Measurements from ENCODE around the gene FADS1. TPM values are rescaled to one million over a fixed set of nuclear protein-coding genes. Genes with fewer than 3 reads are reported as not detected.

The FADS1 gene
- total and polyA plus RNA-seq, 2 of the 8 experiments (the other 6 are each of a cell fraction or from before 2014, with no cell fraction given): 115 to 141 TPM

- H3K4me3 ChIP-seq (ENCODE audit: extremely low read depth in 1 of 4, insufficient read depth in 2 of 4, low read depth in 3 of 4, low read length in 4 of 4): no peak overlapping the region
- H3K56ac ChIP-seq (replicated peaks; ENCODE audit: insufficient read length, low read depth, low read length): no peak overlapping the region
- H3K9ac ChIP-seq (replicated peaks in 1 of 4; ENCODE audit: extremely low read depth in 1 of 4, low read depth in 3 of 4, low read length in 3 of 4): no peak overlapping the region
- H2BK15ac ChIP-seq (ENCODE audit: low read length): no peak overlapping the region
- no peaks in the 10 kb centered on the region; a peak in 1 of 7 replicates for H3K27me3 ChIP-seq (replicated peaks in 1 of 4; ENCODE audit: control insufficient read depth in 3 of 4, extremely low read depth in 1 of 4, insufficient read depth in 3 of 4, low read length in 3 of 4)
- no peak overlapping the region for H4K91ac ChIP-seq (replicated peaks; ENCODE audit: insufficient read length, low read length)
- H3K79me2 ChIP-seq (ENCODE audit: control insufficient read depth in 1 of 2, insufficient read depth in 2 of 2, low read length in 2 of 2): peaks cover 0 to 31% of the 10 kb centered on the region in 2 experiments; a peak in 2 of 4 replicates
- no peak overlapping the region for H3K18ac ChIP-seq (ENCODE audit: extremely low read depth, low read length)
- H2BK20ac ChIP-seq (ENCODE audit: low read length): no peak overlapping the region
- POLR2A ChIA-PET (ENCODE audit: partially characterized antibody): interaction anchor here (2.0 to 3.0 kb wide), 2 partner anchors 11 to 47 kb away, joined by 5 to 16 read pairs; partner anchors contain the start of genes FADS2, FEN1 and TMEM258
- no peak overlapping the region for H4K8ac ChIP-seq (ENCODE audit: extremely low read depth, insufficient read depth, low read length)
- H3K36me3 ChIP-seq (ENCODE audit: control insufficient read depth in 2 of 4, insufficient read depth in 4 of 4, low read length in 3 of 4): peaks cover 32 to 74% (median 55%) of the 10 kb centered on the region in 4 experiments
- H3K14ac ChIP-seq (ENCODE audit: insufficient read length): no peak overlapping the region
- H3K4me2 ChIP-seq (ENCODE audit: insufficient read depth in 1 of 2, low read depth in 2 of 2, low read length in 2 of 2): no peak overlapping the region
- no peak overlapping the region for H2AK5ac ChIP-seq (ENCODE audit: low read depth, low read length)
- H2BK5ac ChIP-seq (ENCODE audit: low read depth, low read length): no peak overlapping the region
- no peaks in the 10 kb centered on the region for H3K9me3 ChIP-seq (ENCODE audit: insufficient read depth in 2 of 2, low read depth in 1 of 2, low read length in 1 of 2)
- H3K27ac ChIP-seq (ENCODE audit: low read depth, low read length): no peak overlapping the region
- no peak for TF ChIP-seq HDAC2 (IDR thresholded peaks at IDR 0.05; ENCODE audit: borderline replicate concordance in 1 of 2, low read depth in 2 of 2, low read length in 2 of 2)
- TF ChIP-seq RNF2 (IDR thresholded peaks at IDR 0.05; ENCODE audit: borderline replicate concordance, low read depth, low read length, missing control alignments, poor library complexity, severe bottlenecking): no peak
- no peak overlapping the region for H2AFZ ChIP-seq (ENCODE audit: low read length)
- peaks cover 10% of the 10 kb centered on the region; the same call in 1 of the 2 replicates for H3K79me1 ChIP-seq (ENCODE audit: low read depth, low read length)
- CTCF ChIA-PET (ENCODE audit: partially characterized antibody): no interaction called here
- FAIRE-seq: no peak
- H3K23ac ChIP-seq (ENCODE audit: insufficient read length): no peak overlapping the region
- H3K4me1 ChIP-seq (replicated peaks in 1 of 4; ENCODE audit: control insufficient read depth in 3 of 4, insufficient read depth in 4 of 4, low read length in 3 of 4): peaks cover 0 to 5% (median 2%) of the 10 kb centered on the region in 4 experiments; a peak in 4 of 7 replicates
- H4K5ac ChIP-seq (ENCODE audit: insufficient read length, low read depth, low read length): no peak overlapping the region
- DNase-seq (ENCODE audit: low read depth in 1 of 2, low spot score in 2 of 2): no peak
- H2BK120ac ChIP-seq (replicated peaks; ENCODE audit: low read depth, low read length): no peak overlapping the region
- no peaks in the 10 kb centered on the region for H3K23me2 ChIP-seq (ENCODE audit: low read depth, low read length)
- H2BK12ac ChIP-seq (ENCODE audit: low read depth, low read length): no peak overlapping the region
- H3K4ac ChIP-seq (replicated peaks; ENCODE audit: insufficient read length, low read depth, low read length): no peak overlapping the region
- peaks cover 7 to 21% of the 10 kb centered on the region in 2 experiments for H4K20me1 ChIP-seq (replicated peaks in 1 of 2; ENCODE audit: control insufficient read depth in 1 of 2, insufficient read depth in 2 of 2, low read length in 2 of 2)
- WGBS, 2 experiments (ENCODE audit: extremely low coverage in 1 of 2, insufficient coverage in 1 of 2, insufficient read length in 1 of 2, insufficient replicate concordance in 2 of 2, low coverage in 1 of 2, low lambda C conversion rate in 2 of 2, missing lambda C conversion rate in 1 of 2): 90% methylated on average over 2 of the region's 2 CpGs; no CpG with 5 or more reads in 1 of the 2 experiments
These were observed 22.9 kb upstream of the FADS1 start for GRCh38 chr11:61839742-61840141.
